ENCODE results near the gene SEC16A. TPM values are rescaled to one million over a fixed set of nuclear protein-coding genes. Genes with fewer than 3 reads are reported as not detected.

SEC16A gene
- total RNA-seq, 1 experiment from 2014 or later: 56.4 TPM

DNA sequence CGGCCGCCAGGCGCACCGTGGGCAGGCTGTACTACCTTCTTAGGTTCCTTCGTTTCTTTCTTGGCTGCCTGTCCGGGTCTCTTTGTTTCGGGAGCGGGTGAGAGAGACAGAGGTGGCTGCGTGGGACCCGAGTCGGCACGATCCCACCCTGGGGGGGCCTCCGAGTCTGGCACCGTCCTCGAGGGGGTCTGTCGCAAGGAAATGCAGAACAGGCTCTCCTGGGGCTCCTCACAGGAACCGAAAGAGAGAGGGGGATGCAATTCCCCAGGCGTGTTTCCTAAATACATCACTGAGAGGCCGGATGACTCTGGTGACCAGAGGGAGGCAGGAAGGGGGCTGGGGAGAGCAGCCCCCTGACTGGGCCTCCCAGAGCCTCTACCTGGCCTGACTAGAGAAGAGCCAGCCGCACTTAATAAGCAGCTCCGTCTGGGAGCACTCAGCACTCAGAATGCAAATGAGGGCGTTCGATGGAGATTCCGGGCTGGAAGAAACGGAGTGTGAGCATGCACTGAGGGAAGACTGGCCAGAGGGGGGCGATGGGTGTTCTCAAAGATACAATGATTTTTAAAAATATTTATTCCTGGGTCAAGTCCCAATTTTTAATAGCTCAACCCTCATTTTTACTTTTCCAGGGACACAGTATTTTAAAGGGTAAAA, 31.5 kb downstream of the SEC16A start:
- Histone ChIP-seq H3K4me2 (ENCODE audit: insufficient read depth, insufficient read length, low read length) (no peak overlapping the region), H3K9ac (ENCODE audit: extremely low read depth, insufficient read length, low read length) (no peak overlapping the region), H3K4me1 (ENCODE audit: insufficient read depth, low read length) (no peaks in the 10 kb centered on the region), H3K23ac (ENCODE audit: insufficient read length, low read depth, low read length) (no peak overlapping the region), H3K56ac (ENCODE audit: insufficient read length, low read depth, low read length) (no peak overlapping the region), H3T11ph (ENCODE audit: low read length) (no peak overlapping the region), H4K8ac (replicated peaks; ENCODE audit: insufficient read length, low read depth, low read length) (no peak overlapping the region), H2BK15ac (ENCODE audit: low read depth, low read length) (no peak overlapping the region), H2BK20ac (ENCODE audit: low read depth, low read length, poor library complexity, severe bottlenecking) (no peak overlapping the region), H3K79me1 (ENCODE audit: insufficient read depth, low read depth, low read length, poor library complexity, severe bottlenecking) (no peaks in the 10 kb centered on the region), H3K4ac (ENCODE audit: low read depth, low read length) (no peak overlapping the region), H3K14ac (ENCODE audit: insufficient read depth, low read length) (no peak overlapping the region), H3K27ac (ENCODE audit: insufficient read length, low read depth, low read length) (no peak overlapping the region), H3K79me2 (ENCODE audit: insufficient read depth, low read length) (no peaks in the 10 kb centered on the region), H4K91ac (ENCODE audit: insufficient read length, low read depth, low read length) (no peak overlapping the region), H2BK12ac (ENCODE audit: insufficient read length, low read depth, low read length) (no peak overlapping the region), H2BK5ac (ENCODE audit: insufficient read length, low read length) (no peak overlapping the region), H4K20me1 (ENCODE audit: control insufficient read depth, insufficient read depth, insufficient read length) (no peaks in the 10 kb centered on the region), H3K27me3 (ENCODE audit: insufficient read depth, low read length) (no peaks in the 10 kb centered on the region), H4K5ac (ENCODE audit: insufficient read length, low read depth, low read length) (no peak overlapping the region), H3K9me3 (ENCODE audit: control insufficient read depth, low read depth, low read length) (no peaks in the 10 kb centered on the region), H3K23me2 (ENCODE audit: insufficient read length, low read depth, low read length, poor library complexity, severe bottlenecking) (no peaks in the 10 kb centered on the region), H2AK5ac (ENCODE audit: insufficient read length, low read length) (no peak overlapping the region), H3K18ac (ENCODE audit: insufficient read length, low read depth, low read length) (no peak overlapping the region), H2BK120ac (ENCODE audit: low read depth, low read length, poor library complexity, severe bottlenecking) (no peak overlapping the region), H2AFZ (ENCODE audit: low read length) (no peak overlapping the region)
- H3K4me1 Mint-ChIP-seq: no peaks in the 10 kb centered on the region
- H3K36me3 Mint-ChIP-seq (ENCODE audit: insufficient read depth in 1 of 3, low read depth in 3 of 3): peaks cover 51 to 88% (median 84%) of the 10 kb centered on the region in 3 experiments; a peak in 6 of 7 replicates
- TF ChIP-seq, protein P1, sequence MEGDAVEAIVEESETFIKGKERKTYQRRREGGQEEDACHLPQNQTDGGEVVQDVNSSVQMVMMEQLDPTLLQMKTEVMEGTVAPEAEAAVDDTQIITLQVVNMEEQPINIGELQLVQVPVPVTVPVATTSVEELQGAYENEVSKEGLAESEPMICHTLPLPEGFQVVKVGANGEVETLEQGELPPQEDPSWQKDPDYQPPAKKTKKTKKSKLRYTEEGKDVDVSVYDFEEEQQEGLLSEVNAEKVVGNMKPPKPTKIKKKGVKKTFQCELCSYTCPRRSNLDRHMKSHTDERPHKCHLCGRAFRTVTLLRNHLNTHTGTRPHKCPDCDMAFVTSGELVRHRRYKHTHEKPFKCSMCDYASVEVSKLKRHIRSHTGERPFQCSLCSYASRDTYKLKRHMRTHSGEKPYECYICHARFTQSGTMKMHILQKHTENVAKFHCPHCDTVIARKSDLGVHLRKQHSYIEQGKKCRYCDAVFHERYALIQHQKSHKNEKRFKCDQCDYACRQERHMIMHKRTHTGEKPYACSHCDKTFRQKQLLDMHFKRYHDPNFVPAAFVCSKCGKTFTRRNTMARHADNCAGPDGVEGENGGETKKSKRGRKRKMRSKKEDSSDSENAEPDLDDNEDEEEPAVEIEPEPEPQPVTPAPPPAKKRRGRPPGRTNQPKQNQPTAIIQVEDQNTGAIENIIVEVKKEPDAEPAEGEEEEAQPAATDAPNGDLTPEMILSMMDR (conservative IDR thresholded peaks at IDR 0.05): peak; percentile 32; the same call in 2 of the 3 replicates
- no peak for DNase-seq
- WGBS (ENCODE audit: extremely low coverage, insufficient read length, low lambda C conversion rate): no CpG with 5 or more reads among the region's 26 CpGs
- 0 out of 7 replicates have a peak overlapping the region, but pooled peaks of 1 of the 3 experiments have one; percentile 11 for H3K27ac Mint-ChIP-seq
- no peak overlapping the region for H3K4me3 Mint-ChIP-seq
- H3K9me3 Mint-ChIP-seq: no peaks in the 10 kb centered on the region
- no peaks in the 10 kb centered on the region for H3K27me3 Mint-ChIP-seq (ENCODE audit: low read depth)
